Right ventricle myocardium inferior (tissue), 1 donor: Measurements from ENCODE around the gene PHKG1. TPM values are rescaled to one million over a fixed set of nuclear protein-coding genes. Genes with fewer than 3 reads are reported as not detected.
"Not testable (repeated sequence)": the region's sequence is repeated elsewhere in the genome, so short reads cannot be mapped to it uniquely, and the experiment has no call there.

Experiments used
- ATAC-seq: fragments of 200-7000 bp; cut with Tn5 transposase; one replicate; pipeline ENCODE4 v1.9.1; 2020; ENCODE audit warnings: mild to moderate bottlenecking, moderate library complexity
- DNase-seq: peaks from one replicate; pipeline ENCODE4 v3.0.0; 2021; ENCODE audit errors: missing footprints
- intact Hi-C: fragments of 100-400 bp; cut with DNase I; formaldehyde crosslinking; loops from one replicate; pipeline ENCODE4 v1.11.0; 2022
- total RNA-seq: library from RNA; stranded (reverse); fragmentation: NEBNext Ultra II Directional; extraction: Animal tissue kit (Norgen Biotek cat#: 25700); gene quantifications from one replicate; pipeline ENCODE4 v1.2.1, GENCODE V29; 2021
- donor health status: DM: no; HTN: yes; CAD: no; lungs with severe emphysema.

Gene PHKG1
- total RNA-seq, 1 donor from 2014 or later: 31.2 TPM

GRCh38 chr7:56091591-56091990 is 1.2 kb downstream of the PHKG1 start:
- ATAC-seq (peak; percentile 92), DNase-seq (peak; percentile 84)
- intact Hi-C loops: no loop called here

DNA sequence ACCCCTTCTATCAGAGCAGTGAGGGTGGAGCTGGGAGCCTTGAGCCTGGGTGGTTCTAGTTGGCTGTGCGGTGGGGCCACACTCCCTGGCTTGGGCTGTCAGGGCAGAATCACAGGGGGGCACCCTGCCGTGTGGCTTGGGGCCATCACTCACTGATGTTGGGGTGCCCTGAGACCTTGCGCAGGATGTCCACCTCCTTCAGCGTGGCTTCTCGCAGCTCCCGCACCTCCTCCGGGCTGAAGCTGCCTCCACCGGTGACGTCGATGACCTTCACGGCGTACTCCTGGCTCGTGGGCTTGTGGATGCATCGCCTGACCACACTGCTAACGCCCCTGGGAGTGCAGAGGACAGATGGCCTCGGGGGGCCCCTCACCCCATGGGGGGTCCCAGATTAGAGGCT is 5.3 kb downstream of the PHKG1 start:
- ATAC-seq (no peak), DNase-seq (no peak)
- intact Hi-C loops: no loop called here

GRCh38 chr7:56086761-56087160 is 6.0 kb downstream of the PHKG1 start:
- ATAC-seq (no peak), DNase-seq (no peak)
- intact Hi-C loops: no loop called here

GRCh38 chr7:56083150-56083785 is 9.5 kb downstream of the PHKG1 start:
- DNase-seq (peak; percentile 81), ATAC-seq (peak; percentile 40)
- intact Hi-C loops: no loop called here

DNA sequence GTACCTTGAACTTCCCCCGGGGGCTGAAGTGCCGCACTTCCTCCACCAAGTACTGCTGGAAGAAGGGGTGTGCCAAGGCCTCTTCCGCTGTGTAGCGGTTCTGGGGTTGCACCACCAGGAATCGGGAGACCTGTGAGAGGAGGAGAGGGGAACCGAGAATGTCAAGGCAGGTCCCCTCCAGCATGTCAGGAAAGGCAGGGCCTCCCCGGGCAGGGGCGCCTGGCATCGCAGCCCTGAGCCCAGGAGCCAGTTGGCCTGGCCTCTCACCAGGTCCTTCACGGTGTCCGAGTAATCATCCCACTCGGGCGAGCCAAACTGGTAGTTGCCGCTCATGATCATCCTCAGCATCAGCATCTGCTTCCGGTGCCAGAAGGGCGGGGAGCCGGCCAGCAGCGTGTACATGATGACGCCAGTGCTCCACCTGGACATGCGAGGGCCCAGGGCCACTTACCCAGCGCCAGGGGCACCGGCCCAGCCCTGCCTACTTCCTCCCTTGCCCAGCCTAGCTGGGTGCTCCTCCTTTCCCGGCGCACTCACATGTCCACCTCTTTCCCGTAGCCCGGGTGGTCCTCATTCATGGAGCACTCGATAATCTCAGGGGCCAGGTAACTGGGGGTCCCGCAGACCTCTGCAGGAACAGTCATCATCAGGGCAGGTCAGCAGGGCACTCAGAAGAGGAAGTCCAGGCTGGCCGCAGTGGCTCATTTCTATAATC is 11.0 kb downstream of the PHKG1 start:
- intact Hi-C loops: no loop called here
- DNase-seq (peak; percentile 61), ATAC-seq (no peak)

DNA sequence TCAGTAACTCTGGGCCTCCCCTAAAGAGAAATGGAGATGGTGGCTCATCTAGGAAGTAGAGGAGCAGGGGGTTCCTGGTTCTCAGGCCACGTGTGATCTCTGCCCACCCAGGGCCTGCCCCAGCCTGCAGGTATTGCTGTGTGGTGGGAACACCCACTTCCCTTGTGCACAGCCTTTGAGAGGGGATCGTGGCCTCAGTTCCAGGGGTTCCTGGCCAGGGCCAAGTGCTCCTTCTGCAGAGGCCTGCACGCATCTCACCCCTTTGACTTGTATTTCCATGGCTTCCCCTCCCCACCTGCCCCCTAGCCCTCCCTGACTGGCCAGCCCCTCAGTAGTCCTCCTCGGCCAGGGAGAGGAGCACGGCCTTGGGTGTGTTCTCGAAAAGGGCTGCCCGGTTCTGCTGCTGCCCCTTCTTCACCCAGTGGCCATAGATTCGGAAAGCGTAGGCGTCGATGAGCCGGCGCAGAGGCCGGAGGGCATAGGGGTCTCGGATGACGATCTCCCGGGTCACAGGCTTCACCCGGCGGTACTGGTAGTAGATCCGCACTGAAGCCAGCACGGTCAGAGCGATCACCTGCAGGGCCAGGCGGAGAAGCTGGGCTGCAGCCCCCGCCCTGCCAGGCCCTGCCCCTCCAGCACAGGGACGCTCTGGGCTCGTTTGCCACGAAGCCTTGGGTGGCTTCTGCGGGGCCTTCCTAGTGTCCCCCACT is 11.9 kb downstream of the PHKG1 start:
- intact Hi-C loops, ATAC-seq, DNase-seq: not testable (repeated sequence)

DNA sequence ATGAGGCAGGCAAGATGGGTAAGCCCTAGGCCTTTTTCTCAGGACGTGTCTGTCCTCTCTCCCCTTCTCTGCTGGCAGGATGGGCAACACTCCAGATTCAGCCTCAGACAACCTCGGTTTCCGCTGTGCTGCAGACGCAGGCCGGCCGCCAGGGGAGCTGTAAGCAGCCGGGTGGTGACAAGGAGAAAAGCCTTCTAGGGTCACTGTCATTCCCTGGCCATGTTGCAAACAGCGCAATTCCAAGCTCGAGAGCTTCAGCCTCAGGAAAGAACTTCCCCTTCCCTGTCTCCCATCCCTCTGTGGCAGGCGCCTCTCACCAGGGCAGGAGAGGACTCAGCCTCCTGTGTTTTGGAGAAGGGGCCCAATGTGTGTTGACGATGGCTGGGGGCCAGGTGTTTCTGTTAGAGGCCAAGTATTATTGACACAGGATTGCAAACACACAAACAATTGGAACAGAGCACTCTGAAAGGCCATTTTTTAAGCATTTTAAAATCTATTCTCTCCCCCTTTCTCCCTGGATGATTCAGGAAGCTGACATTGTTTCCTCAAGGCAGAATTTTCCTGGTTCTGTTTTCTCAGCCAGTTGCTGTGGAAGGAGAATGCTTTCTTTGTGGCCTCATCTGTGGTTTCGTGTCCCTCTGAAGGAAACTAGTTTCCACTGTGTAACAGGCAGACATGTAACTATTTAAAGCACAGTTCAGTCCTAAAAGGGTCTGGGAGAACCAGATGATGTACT is 13.1 kb downstream of the PHKG1 start:
- ATAC-seq (peak; percentile 88), DNase-seq (peak; percentile 91)
- intact Hi-C loops: loop anchor here (1.0 kb wide), 1 partner anchor 14 kb away; no protein-coding TSS in a partner anchor

GRCh38 chr7:56078196-56078595 is 14.6 kb downstream of the PHKG1 start:
- ATAC-seq (no peak), DNase-seq (no peak)
- intact Hi-C loops: no loop called here

DNA sequence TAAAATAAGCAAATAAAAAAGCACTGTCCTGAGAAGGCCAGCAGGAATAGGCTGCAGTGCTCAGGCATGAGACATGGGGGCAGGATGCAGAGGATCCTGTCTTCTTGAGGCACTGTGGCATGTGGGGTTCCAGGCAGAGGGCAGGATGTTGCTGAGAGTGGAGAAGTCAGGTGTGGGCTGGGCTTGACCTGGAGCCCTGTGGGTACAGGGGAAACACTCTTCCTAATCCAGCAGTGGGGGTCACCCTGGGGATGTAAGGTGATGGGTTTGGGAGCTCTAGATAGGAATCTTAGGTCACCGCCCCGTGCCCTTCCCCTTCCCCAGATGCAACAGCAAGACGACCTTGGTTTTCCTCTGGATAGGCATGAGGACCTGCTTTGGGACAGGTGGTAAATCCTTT is 15.1 kb downstream of the PHKG1 start:
- intact Hi-C loops: no loop called here
- ATAC-seq: no peak
- no peak for DNase-seq

DNA sequence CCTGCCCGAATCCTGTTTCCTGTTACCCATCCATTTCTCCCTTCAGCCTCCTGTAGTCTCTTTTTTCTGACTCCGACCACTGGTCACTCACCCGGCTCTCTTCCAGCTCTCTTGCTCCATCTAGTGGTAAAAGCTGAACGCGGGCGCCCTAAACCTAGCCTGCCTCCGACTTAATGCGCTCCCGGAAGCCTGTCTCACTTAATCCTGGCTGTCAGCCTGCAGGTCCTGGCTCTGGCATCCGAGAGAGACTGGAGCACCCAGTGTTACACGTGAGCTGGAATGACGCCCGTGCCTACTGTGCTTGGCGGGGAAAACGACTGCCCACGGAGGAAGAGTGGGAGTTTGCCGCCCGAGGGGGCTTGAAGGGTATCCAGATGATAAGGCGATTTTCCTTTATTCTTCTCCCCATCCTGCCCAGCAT is 18.4 kb downstream of the PHKG1 start:
- peak; percentile 91 for ATAC-seq
- intact Hi-C loops: loop anchor here (1.0 to 5.0 kb wide), 2 partner anchors 72 to 433 kb away; no protein-coding TSS in a partner anchor

GRCh38 chr7:56066376-56066775 is 26.4 kb downstream of the PHKG1 start:
- intact Hi-C loops, DNase-seq, ATAC-seq: not testable (repeated sequence)

More for the DNA sequence above, 18.4 kb downstream of the PHKG1 start:
- peak; percentile 93 for DNase-seq

DNA sequence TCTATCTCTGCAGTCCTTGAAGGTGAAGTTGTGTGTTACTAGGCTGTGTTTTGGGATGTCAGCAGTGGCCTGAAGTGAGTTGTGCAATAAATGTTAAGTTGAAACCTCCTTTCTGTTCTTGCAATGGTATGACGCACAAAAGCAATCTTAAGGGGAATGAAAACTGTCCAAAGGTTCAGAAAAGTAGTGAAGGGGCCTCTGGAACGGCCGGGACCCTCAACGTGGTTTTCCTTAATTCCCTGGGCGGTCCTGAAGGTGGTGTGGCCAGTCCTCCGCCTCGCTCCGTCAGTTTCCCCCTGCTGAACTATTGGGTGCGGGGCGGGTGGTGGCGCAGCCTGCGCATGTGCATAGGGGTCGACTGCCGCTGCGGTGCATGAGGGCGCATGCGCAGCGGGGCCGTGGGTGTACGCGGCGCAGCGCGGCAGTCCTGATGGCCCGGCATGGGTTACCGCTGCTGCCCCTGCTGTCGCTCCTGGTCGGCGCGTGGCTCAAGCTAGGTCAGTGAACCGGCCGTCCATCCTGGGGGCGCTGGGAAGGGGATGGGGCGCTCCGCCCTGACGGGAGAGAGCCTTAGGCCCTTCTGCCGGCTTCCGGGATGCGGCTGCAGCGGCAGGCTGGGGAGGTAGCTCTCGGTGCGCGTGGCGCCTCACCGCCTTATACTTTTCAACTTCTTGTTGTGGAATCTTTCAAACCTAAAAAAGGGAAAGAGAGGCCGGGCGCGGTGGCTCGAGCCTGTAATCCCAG is 28.7 kb downstream of the PHKG1 start, which contains the start of gene SUMF2:
Gene SUMF2 (plus strand): TSS at position 405 of the 744 bp plus-strand sequence. CDS start 26 bp downstream, at position 431.
- peak; percentile 96 for DNase-seq
- intact Hi-C loops: loop anchor here (1.0 kb wide), 1 partner anchor 13 kb away; the partner anchor contains the start of genes CCT6A and PSPH
- ATAC-seq: peak; percentile 100

- no peak for ATAC-seq
- intact Hi-C loops: no loop called here
- no peak for DNase-seq
Observed at GRCh38 chr7:56063500-56063881, 29.3 kb downstream of the PHKG1 start.

GRCh38 chr7:56062382-56062781 is 30.4 kb downstream of the PHKG1 start:
- DNase-seq: no peak
- intact Hi-C loops: no loop called here
- no peak for ATAC-seq

GRCh38 chr7:56053993-56054392 is 38.8 kb downstream of the PHKG1 start:
- no peak for ATAC-seq
- intact Hi-C loops: loop anchor here (5.0 kb wide), 3 partner anchors 53 to 167 kb away; partner anchors contain the start of genes CHCHD2 and ZNF713

DNA sequence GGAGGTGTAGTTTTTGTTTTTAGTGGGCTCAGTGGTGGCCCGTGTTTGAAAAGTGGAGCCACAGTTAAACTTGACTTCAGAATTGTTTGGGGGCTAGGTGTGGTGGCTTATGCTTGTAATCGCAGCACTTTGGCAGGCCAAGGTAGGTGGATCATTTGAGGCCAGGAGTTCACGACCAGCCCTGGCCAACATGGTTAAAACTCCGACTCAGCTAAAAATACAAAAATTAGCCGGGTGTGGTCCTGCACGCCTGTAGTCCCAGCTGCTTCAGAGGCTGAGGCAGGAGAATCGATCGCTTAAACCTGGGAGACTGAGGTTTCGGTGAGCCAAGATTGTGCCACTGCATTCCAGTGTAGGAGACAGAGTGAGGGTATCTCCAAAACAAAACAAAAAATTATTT is 39.4 kb downstream of the PHKG1 start:
- DNase-seq (no peak), ATAC-seq (no peak)
- intact Hi-C loops: loop anchor here (5.0 kb wide), 3 partner anchors 54 to 166 kb away; partner anchors contain the start of genes CHCHD2 and ZNF713

More at GRCh38 chr7:56053993-56054392, 38.8 kb downstream of the PHKG1 start:
- DNase-seq: no peak

DNA sequence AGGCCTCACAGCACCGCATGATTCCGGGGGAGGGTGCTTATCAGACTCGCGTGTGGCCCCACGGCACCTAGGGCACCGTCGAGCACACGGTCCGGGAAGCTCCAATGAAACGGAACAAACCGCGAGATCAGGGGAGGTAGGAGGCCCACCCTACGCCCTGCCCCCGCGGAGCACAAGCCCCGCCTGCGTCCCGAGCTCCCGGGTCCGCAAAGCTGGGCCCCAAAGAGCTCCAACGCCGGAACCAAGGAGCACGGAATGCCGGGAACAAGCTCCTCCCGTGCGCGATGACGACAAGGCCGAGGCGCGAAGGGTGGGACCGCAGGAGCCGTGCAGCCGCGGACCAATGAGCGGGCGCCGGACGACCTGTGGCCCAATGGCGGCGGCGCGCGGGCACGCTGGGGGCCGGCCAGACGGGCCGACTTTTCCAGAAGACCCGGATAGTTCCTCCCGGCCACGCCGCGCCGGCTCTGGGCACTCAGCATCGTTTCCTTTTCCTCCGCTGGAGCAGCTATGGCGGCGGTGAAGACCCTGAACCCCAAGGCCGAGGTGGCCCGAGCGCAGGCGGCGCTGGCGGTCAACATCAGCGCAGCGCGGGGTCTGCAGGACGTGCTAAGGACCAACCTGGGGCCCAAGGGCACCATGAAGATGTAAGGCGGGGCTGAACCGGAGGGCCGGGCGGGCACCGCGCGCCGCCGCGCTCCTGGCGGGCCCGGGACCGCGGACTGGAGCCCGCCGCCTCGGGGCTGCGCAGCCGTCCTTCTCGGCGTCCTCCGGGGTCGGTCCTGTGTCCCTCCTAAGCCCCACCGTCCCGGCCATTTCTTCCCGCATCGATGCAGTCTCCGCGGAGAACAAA is 41.2 kb downstream of the PHKG1 start, which contains the start of the genes CCT6A and PSPH:
Gene CCT6A (plus strand): TSS at position 427 of the 853 bp plus-strand sequence. CDS start 84 bp downstream, at position 511.
Gene PSPH (minus strand): TSS at position 106 of the 853 bp plus-strand sequence. CDS start 30,232 bp downstream, outside the sequence.
- peak; percentile 100 for ATAC-seq
- peak; percentile 99 for DNase-seq
- intact Hi-C loops: loop anchor here (1.0 to 5.0 kb wide), 4 partner anchors 13 to 164 kb away; partner anchors contain the start of genes CHCHD2, SUMF2 and ZNF713
